WTC11 (cell line): ENCODE measurements around the gene MIA. TPM values are rescaled to one million over a fixed set of nuclear protein-coding genes. Genes with fewer than 3 reads are reported as not detected.

ENCODE experiments used
- ATAC-seq: fragments of 200-7000 bp; cut with Tn5 transposase; 2 replicates; pipeline ENCODE4 v1.10.0; 2021; ENCODE audit warnings: mild to moderate bottlenecking, moderate library complexity
- CTCF ChIA-PET: fragments of 300-600 bp; sonication (Branson Sonifier 250); formaldehyde crosslinking; loops from one replicate; lab custom pipeline; 2021; ENCODE audit warnings: antibody characterized with exemption; lab: Charles Lee
- POLR2A ChIA-PET: fragments of 350-600 bp; sonication (Branson Sonifier 250); formaldehyde crosslinking; loops from one replicate; lab custom pipeline; 2021; ENCODE audit warnings: antibody characterized with exemption; lab: Charles Lee
- DNase-seq: peaks from one replicate; pipeline ENCODE4 v3.0.0; 2021; ENCODE audit warnings: low spot score
- H3K27ac Mint-ChIP-seq: 2 replicates; pipeline ENCODE4 v1.8.0; 2021; ENCODE audit warnings: mixed read lengths
- H3K27me3 Mint-ChIP-seq: 2 replicates; pipeline ENCODE4 v1.8.0; 2021; ENCODE audit warnings: low read depth, mild to moderate bottlenecking, moderate library complexity, mixed read lengths
- H3K36me3 Mint-ChIP-seq: 2 replicates; pipeline ENCODE4 v1.8.0; 2021; ENCODE audit warnings: mixed read lengths
- H3K4me1 Mint-ChIP-seq: 2 replicates; pipeline ENCODE4 v1.8.0; 2022; ENCODE audit warnings: mixed read lengths
- H3K4me3 Mint-ChIP-seq: 2 replicates; pipeline ENCODE4 v1.8.0; 2021; ENCODE audit warnings: mild to moderate bottlenecking, moderate library complexity, mixed read lengths
- H3K9me3 Mint-ChIP-seq: 2 replicates; pipeline ENCODE4 v1.8.0; 2021; ENCODE audit warnings: mixed read lengths
- AFF4 ChIP-seq: sonication (generic); formaldehyde crosslinking; IDR thresholded peaks from 2 replicates; pipeline ENCODE4 v1.8.1; 2023; ENCODE audit warnings: mild to moderate bottlenecking, missing genetic modification reagents, borderline replicate concordance
- CDX4 ChIP-seq: fragments of 250-450 bp; sonication (Bioruptor Pico); IDR thresholded peaks from 2 replicates; pipeline ENCODE4 v1.9.0; 2021; ENCODE audit warnings: moderate library complexity, mild to moderate bottlenecking, inconsistent platforms, borderline replicate concordance
- E2F1 ChIP-seq: sonication (generic); formaldehyde crosslinking; IDR thresholded peaks from 2 replicates; pipeline ENCODE4 v1.8.0; 2022; ENCODE audit warnings: mild to moderate bottlenecking, missing genetic modification reagents
- E2F5 ChIP-seq: sonication (generic); formaldehyde crosslinking; IDR thresholded peaks from 2 replicates; pipeline ENCODE4 v1.8.1; 2022; ENCODE audit warnings: mild to moderate bottlenecking, moderate library complexity, missing genetic modification reagents
- EMX1 ChIP-seq: fragments of 250-450 bp; sonication (Bioruptor Pico); IDR thresholded peaks from 2 replicates; pipeline ENCODE4 v1.8.0; 2021; ENCODE audit warnings: mild to moderate bottlenecking
- FOXK1 ChIP-seq: sonication (generic); formaldehyde crosslinking; IDR thresholded peaks from 2 replicates; pipeline ENCODE4 v1.8.0; 2022; ENCODE audit warnings: mild to moderate bottlenecking, moderate library complexity, missing genetic modification reagents
- NFATC4 ChIP-seq: fragments of 250-450 bp; sonication (Bioruptor Pico); IDR thresholded peaks from 2 replicates; pipeline ENCODE4 v1.9.0; 2021; ENCODE audit warnings: mild to moderate bottlenecking
- NFE2L1 ChIP-seq: sonication (generic); formaldehyde crosslinking; IDR thresholded peaks from 2 replicates; pipeline ENCODE4 v1.8.1; 2023; ENCODE audit warnings: missing genetic modification reagents
- SMAD4 ChIP-seq: sonication (generic); formaldehyde crosslinking; IDR thresholded peaks from 2 replicates; pipeline ENCODE4 v1.8.0; 2022; ENCODE audit warnings: mild to moderate bottlenecking, missing genetic modification reagents
- USF1 ChIP-seq: sonication (generic); formaldehyde crosslinking; IDR thresholded peaks from 2 replicates; pipeline ENCODE4 v1.8.0; 2022; ENCODE audit warnings: mild to moderate bottlenecking, missing genetic modification reagents
- ZBTB21 ChIP-seq: sonication (generic); formaldehyde crosslinking; IDR thresholded peaks from 2 replicates; pipeline ENCODE4 v1.8.1; 2023; ENCODE audit warnings: mild to moderate bottlenecking, missing genetic modification reagents, borderline replicate concordance
- ZNF219 ChIP-seq: sonication (generic); formaldehyde crosslinking; IDR thresholded peaks from 2 replicates; pipeline ENCODE4 v1.8.0; 2023; ENCODE audit warnings: missing genetic modification reagents, mild to moderate bottlenecking, borderline replicate concordance
- ZNF232 ChIP-seq: sonication (generic); formaldehyde crosslinking; IDR thresholded peaks from 2 replicates; pipeline ENCODE4 v1.8.0; 2022; ENCODE audit warnings: mild to moderate bottlenecking, missing genetic modification reagents
- ZNF281 ChIP-seq: sonication (generic); formaldehyde crosslinking; IDR thresholded peaks from 2 replicates; pipeline ENCODE4 v1.8.0; 2023; ENCODE audit warnings: mild to moderate bottlenecking, missing genetic modification reagents
- ZNF423 ChIP-seq: fragments of 250-450 bp; sonication (Bioruptor Pico); IDR thresholded peaks from 2 replicates; pipeline ENCODE4 v2.1.2; 2022; ENCODE audit warnings: mild to moderate bottlenecking, moderate library complexity
- ZNF512 ChIP-seq: sonication (generic); formaldehyde crosslinking; IDR thresholded peaks from 2 replicates; pipeline ENCODE4 v1.8.1; 2022; ENCODE audit warnings: missing genetic modification reagents, borderline replicate concordance
- total RNA-seq: library from RNA; stranded (reverse); gene quantifications from 3 replicates; pipeline ENCODE4 v1.2.3, GENCODE V29; 2021

Gene MIA
- total RNA-seq, 1 experiment from 2014 or later: not detected

- ChIA-PET CTCF (no interaction called here), POLR2A (interaction anchor here (0.7 kb wide), 1 partner anchor 100 kb away, joined by 4 read pairs; no protein-coding TSS in a partner anchor)
- TF ChIP-seq ZNF219 (no peak), FOXK1 (CRISPR knock-in tag) (no peak), CDX4 (CRISPR knock-in tag) (no peak), E2F1 (CRISPR knock-in tag) (no peak), NFATC4 (CRISPR knock-in tag) (no peak), ZNF232 (CRISPR knock-in tag) (no peak), EMX1 (no peak), ZNF423 (CRISPR knock-in tag) (no peak), USF1 (CRISPR knock-in tag) (no peak), E2F5 (CRISPR knock-in tag) (no peak), ZBTB21 (no peak)
- DNase-seq: no peak
- H3K27ac Mint-ChIP-seq: no peak overlapping the region
- no peaks in the 10 kb centered on the region for H3K4me1 Mint-ChIP-seq
- ATAC-seq: no peak
- H3K27me3 Mint-ChIP-seq: no peaks in the 10 kb centered on the region
- H3K36me3 Mint-ChIP-seq: peaks cover 72% of the 10 kb centered on the region
- H3K4me3 Mint-ChIP-seq: no peak overlapping the region
- H3K9me3 Mint-ChIP-seq: no peaks in the 10 kb centered on the region
These were observed 12.4 kb upstream of the MIA start for GRCh38 chr19:40762754-40763470.

GRCh38 chr19:40763526-40763925 is 11.8 kb upstream of the MIA start:
- TF ChIP-seq ZNF512 (CRISPR knock-in tag): no peak
- no peak for TF ChIP-seq SMAD4
- no peak for TF ChIP-seq NFE2L1 (CRISPR knock-in tag)
- no peak for TF ChIP-seq AFF4 (CRISPR knock-in tag)
- no peak for TF ChIP-seq ZNF219
- no peak for TF ChIP-seq ZNF281
- Mint-ChIP-seq H3K36me3 (peaks cover 67% of the 10 kb centered on the region), H3K9me3 (no peaks in the 10 kb centered on the region), H3K4me1 (no peaks in the 10 kb centered on the region), H3K27me3 (no peaks in the 10 kb centered on the region), H3K4me3 (no peak overlapping the region), H3K27ac (no peak overlapping the region)
- DNase-seq: no peak
- ATAC-seq: no peak
- CTCF ChIA-PET: no interaction called here
- POLR2A ChIA-PET: interaction anchor here (0.7 kb wide), 1 partner anchor 100 kb away, joined by 4 read pairs; no protein-coding TSS in a partner anchor
